Kidney epithelial cell (primary cell): ENCODE data around the gene MRPL18. TPM values are rescaled to one million over a fixed set of nuclear protein-coding genes. Genes with fewer than 3 reads are reported as not detected.

Source experiments
- DNase-seq: peaks from one replicate; pipeline ENCODE4 v3.0.0-alpha.2; 2010; ENCODE audit warnings: low read depth
- H3K27me3 ChIP-seq: 2 replicates; pipeline ENCODE4 v1.6.0; 2011; ENCODE audit warnings: low read length; ENCODE audit not compliant: control insufficient read depth, insufficient read depth
- H3K36me3 ChIP-seq: 2 replicates; pipeline ENCODE4 v1.5.1; 2011; ENCODE audit warnings: low read length; ENCODE audit not compliant: control insufficient read depth, insufficient read depth
- H3K4me3 ChIP-seq: 2 replicates; pipeline ENCODE4 v1.5.1; 2011; ENCODE audit warnings: low read depth, mild to moderate bottlenecking, control low read depth, low read length
- CTCF ChIP-seq: IDR thresholded peaks from 2 replicates; pipeline ENCODE4 v1.5.1; 2011; ENCODE audit warnings: mild to moderate bottlenecking, moderate library complexity, low read length, control low read depth, inconsistent platforms; ENCODE audit not compliant: insufficient read depth, poor library complexity, severe bottlenecking
- total RNA-seq: library from RNA; depleted of rRNA; stranded (reverse); fragments of >200 nt; gene quantifications from 2 replicates; pipeline ENCODE4 v1.2.3, GENCODE V29; 2015

MRPL18 gene
- total RNA-seq, 1 donor from 2014 or later, result 82.7 TPM

- Histone ChIP-seq H3K27me3 (no peaks in the 10 kb centered on the region), H3K36me3 (no peaks in the 10 kb centered on the region), H3K4me3 (no peak overlapping the region)
- no peak for TF ChIP-seq CTCF
- DNase-seq, result no peak
These were observed 7.3 kb downstream of the MRPL18 start for GRCh38 chr6:159797554-159797953.

GRCh38 chr6:159800141-159800865, 10.0 kb downstream of the MRPL18 start, which contains the start of gene PNLDC1:
PNLDC1 (plus strand) TSS chr6:159800276; CDS start chr6:159800308, 32 bp downstream.
- no peak for TF ChIP-seq CTCF
- Histone ChIP-seq H3K36me3 (no peaks in the 10 kb centered on the region), H3K4me3 (no peak within 1 kb of the TSS), H3K27me3 (no peaks in the 10 kb centered on the region)
- DNase-seq, result no peak

- no peak for DNase-seq
- H3K27me3 ChIP-seq, result no peaks in the 10 kb centered on the region
- TF ChIP-seq CTCF, result no peak
- H3K36me3 ChIP-seq, result no peaks in the 10 kb centered on the region
- H3K4me3 ChIP-seq, result no peak overlapping the region
These were observed 11.7 kb downstream of the MRPL18 start for GRCh38 chr6:159801935-159802334.

GRCh38 chr6:159804504-159804903, 14.2 kb downstream of the MRPL18 start:
- Histone ChIP-seq H3K36me3 (no peaks in the 10 kb centered on the region), H3K27me3 (no peaks in the 10 kb centered on the region), H3K4me3 (no peak overlapping the region)
- no peak for DNase-seq
- TF ChIP-seq CTCF, result no peak

GRCh38 chr6:159805440-159806020, 15.3 kb downstream of the MRPL18 start:
- Histone ChIP-seq H3K4me3 (no peak overlapping the region), H3K27me3 (no peaks in the 10 kb centered on the region), H3K36me3 (no peaks in the 10 kb centered on the region)
- no peak for TF ChIP-seq CTCF
- no peak for DNase-seq
